Skin of body (tissue), 2 donors: ENCODE results near the gene ENO1. TPM values are rescaled to one million over a fixed set of nuclear protein-coding genes. Genes with fewer than 3 reads are reported as not detected.
A peak's percentile ranks its signal among the peaks of the same experiment; 100 is the strongest.
"Not testable (repeated sequence)": the region's sequence is repeated elsewhere in the genome, so short reads cannot be mapped to it uniquely, and the experiment has no call there.

Experiments
- DNase-seq: peaks from one replicate; lab custom pipeline; 2025; lab: John Stamatoyannopoulos, UW
- total RNA-seq: library from RNA; depleted of rRNA; stranded (reverse); fragments of >200 nt; gene quantifications from one replicate; pipeline ENCODE4 v1.2.3, GENCODE V29; 2014

Gene ENO1
- total RNA-seq = 322 TPM

DNA sequence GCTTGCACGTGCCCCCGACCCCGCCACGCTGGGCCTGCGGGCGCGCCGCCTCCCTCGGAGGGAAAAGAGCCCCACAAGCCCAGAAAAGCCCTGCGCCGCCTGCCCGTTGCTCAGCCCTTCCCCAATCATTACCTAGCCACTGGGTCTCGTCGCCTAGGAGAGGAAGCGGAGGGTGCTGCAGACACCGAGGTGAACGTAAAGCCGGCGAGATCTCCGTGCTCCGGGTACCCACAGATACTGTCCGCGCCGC lies at the start of gene ENO1:
Gene ENO1, minus strand, starts transcription at position 239 of the 250 bp plus-strand sequence. CDS start 3,778 bp downstream, outside the sequence.
- no peak for DNase-seq

DNA sequence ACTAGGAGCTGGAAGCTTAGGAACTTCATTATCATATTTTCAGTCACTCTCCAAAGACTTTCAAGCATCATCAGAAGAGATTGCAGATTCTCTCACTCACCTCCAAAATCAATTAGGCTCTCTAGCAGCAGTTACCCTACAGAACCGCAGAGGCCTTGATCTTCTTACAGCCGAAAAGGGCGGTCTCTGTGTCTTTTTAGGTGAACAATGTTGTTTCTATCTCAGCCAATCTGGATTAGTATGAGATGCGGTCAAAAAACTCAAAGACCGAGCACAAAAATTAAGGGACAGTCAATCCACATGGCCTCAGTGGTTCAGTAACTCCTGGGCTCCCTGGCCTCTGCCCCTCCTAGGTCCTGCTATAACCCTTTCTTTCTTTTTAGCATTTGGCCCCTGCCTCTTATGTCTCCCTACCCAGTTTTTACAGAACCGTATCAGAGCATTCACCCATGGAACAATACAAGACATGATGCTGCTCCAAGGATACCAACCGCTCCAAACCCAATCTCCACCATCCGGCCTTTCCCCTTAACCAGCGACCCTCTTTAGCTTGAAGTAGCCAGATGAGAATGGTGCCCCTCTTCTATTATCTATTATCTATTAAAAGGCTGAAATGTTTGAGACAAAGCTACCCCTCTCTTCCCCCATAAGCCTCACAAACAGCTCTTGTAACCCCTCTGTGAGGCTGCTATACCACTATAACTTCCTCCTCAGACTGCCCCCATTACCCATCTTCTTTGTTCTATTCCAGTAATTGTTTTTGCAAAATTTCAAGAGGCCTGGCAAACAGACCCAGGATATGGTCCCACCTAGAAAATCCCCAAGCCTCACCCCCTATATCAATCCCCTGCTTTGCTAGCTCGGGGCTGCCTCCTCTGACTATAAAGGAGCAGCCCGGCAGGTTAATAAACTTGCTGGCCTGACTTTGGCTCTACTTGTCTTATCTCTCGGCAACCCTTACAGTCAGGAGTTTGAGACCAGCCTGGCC lies 48.5 kb upstream of the ENO1 start:
- DNase-seq = no peak

DNA sequence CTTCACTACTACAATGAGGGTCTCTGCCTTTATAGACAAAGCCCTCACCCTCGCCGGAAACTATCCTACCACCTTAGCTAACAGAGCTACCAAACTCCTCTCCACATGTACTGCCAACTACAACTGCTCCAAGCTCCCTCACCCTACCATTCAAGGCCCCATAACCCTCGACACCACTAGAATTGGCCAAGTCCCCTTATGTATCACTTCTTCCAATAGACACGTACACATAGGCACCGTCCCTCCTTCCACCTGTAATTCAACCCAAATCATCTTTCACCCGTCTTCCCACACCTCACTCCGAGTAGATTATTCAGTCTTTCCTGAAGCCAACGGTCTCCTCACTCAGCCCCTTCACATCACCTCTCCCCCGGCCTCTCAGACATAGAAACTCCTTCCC lies 47.5 kb upstream of the ENO1 start:
- no peak for DNase-seq

DNA sequence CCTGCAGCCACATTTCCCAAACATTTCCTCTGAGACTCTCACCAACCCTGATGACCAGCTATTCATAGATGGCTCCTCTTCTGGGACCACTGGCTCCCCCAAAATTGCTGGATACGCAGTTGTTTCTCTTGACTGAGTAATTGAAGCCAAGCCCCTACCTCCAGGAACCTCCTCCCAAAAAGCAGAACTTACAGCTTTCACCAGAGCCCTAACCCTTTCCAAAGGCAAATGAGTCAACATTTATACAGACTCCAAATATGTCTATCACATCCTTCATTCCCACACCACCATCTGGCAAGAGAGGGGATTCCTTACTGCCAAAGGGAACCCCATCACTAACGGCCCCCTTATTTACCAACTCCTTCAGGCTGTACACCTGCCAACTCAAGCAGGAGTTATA lies 46.9 kb upstream of the ENO1 start:
- no peak for DNase-seq

DNA sequence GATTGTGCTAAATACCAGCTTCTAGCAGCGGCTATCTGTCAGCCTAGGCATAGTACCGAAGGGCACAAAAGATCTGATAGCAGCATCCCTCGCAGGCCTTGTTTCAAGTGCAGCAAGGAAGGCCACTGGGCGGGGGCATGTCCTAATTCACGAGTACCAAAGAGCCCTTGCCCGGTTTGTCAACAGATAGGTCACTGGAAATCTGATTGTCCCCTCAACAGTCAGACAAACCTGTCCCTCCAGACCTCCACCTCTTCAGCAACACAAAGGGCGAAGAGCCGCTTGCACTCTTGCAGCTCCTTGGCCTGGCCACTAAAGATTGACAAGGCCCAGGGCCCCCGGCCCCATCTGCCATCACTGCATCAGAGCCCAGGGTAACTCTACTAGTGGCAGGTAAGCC lies 44.5 kb upstream of the ENO1 start:
- no peak for DNase-seq

DNA sequence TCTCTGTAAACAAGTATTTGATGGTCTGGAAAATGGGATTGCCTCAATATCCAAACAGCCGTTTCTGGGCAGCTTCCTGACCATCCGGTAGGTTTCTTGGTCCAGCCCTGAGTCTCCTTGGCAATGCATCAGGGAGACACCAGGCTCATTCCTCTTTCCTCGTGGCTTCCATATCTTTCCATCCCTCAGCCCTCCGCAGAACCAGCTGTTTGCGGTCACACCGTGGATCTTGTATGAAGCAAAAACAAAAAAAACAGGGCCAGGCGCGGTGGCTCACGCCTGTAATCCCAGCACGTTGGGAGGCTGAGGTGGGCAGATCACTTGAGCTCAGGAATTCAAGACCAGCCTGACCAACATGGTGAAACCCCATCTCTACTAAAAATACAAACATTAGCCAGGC lies 39.0 kb upstream of the ENO1 start:
- not testable (repeated sequence) for DNase-seq

DNA sequence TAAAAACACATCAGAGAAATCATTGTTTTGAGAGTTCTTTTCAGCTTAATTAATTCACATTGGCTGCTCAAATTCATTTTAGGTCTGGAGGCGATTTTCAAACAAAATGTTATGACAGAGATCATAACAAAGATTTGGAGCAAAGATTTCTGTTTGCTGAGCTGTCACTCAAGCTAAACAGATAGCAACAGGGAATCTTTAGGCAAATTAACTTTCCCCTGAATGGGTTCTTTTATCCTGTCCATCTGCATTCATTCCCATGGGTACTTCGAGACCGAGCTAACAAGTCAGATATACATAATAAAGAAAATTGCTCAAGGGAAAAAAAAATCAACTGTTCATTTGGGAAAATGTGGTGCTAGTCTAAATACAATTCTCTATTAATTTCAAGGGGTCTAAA lies 37.0 kb upstream of the ENO1 start:
- no peak for DNase-seq

DNA sequence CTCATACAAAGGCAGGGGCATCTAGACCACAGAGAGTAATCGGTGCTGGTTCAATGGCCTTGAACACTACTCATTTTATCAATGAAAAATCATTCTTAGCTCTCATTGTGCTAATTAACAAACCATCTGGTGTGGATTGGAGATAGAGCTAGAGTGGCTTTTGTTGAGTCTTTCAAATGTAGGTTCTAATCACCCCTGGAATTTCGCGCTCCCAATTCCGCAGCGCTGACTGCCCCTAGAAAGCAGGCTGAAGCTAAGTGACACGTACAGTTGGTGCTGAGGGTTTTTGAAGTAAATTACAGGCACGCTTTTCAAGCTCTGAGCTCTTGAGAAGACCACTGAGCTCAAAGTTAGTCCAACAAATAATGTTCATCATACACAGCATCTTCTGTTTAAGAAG lies 36.0 kb upstream of the ENO1 start:
- no peak for DNase-seq

DNA sequence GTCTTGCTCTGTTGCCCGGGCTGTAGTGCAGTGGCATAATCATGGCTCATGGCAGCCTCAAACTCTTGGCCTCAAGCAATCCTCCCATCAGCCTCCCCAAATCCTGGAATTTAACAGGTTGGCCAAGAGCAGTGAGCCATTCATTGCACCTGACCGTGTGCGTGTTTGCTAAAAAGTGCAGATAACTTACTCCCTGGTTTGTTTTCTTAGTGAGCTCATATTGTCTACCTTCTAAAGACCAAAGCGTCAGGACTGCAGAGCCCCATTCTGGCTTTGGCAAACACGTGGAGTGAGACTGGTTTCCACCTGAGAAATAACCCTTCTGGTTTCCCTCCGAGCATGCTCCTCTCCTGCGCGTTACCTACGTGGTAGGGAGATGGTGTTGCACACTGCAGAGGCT lies 35.0 kb upstream of the ENO1 start:
- no peak for DNase-seq

DNA sequence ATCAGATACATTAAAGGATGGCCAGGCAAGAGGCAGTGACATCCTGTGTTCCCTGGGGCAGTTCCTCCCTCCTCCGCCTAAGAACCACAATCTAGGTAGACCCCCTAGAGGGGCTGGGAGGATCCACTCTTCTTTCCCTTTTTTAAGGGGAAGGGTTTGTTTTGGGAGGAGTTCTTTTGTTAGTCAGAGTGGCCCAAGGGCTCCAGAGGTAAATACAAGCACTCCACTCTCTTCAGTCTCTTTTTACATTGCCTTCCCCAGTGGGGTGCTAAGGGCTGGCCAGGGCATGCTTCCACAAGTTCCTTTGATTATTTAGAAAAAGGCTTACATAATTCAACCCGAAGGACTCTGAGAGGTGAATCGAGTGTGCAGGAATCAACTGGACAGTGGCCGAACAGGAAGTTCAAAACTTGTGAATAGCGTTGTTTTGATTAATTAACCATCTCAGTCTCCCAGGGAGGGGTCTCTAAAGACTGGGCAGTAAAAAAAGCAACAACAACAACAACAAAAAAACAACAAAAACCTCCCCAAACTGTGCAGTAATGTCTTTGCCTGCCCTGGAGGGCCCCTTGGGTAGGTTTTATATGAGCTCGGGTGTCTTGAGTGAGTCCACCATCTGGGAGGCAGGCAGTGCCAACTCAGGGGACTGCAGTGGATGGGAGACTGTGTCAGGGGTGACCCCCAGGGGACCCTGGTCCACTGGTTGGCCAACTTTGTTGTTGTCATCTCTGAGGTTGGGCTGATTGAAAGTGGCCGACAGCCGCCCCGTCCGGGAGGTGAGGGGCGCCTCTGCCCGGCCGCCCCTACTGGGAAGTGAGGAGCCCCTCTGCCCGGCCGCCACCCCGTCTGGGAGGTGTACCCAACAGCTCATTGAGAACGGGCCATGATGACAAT lies 33.2 kb upstream of the ENO1 start:
- no peak for DNase-seq

DNA sequence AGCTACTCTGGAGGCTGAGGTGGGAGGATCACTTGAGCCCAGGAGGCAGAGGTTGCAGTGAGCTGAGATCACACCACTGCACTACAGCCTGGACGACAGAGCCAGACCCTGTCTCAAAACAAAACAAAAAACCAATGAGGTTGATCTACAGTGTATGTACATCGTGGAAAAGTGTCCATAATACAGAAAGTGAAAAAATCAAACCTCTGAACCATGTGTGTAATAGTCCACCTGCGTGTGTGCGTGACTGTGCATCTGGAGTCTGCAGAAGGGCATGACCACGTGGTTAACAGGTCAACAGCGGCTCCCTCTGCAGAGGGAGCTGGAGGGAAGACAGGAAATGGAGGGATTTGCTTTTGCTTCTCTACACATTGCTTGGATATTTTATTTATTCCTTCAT lies 32.4 kb upstream of the ENO1 start:
- DNase-seq = no peak

DNA sequence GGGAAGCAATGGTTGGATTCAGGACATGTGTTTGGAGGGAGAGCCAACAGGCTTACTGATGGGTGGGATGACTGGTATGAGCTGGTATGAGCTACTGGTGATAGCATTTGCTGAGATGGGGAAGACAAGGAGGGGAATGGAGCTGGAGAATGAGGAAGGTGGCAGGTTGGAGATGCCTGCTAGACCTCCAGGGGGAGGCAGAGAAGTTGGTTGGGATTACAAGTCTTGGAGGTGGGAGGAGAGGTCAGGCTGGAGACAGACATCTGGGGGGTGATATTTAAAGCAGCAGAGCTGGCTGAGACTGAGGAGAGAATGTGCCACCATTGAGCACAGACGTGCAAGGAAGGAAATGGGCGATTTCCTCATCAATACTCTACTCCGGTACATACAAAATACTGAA lies 31.8 kb upstream of the ENO1 start:
- no peak for DNase-seq

DNA sequence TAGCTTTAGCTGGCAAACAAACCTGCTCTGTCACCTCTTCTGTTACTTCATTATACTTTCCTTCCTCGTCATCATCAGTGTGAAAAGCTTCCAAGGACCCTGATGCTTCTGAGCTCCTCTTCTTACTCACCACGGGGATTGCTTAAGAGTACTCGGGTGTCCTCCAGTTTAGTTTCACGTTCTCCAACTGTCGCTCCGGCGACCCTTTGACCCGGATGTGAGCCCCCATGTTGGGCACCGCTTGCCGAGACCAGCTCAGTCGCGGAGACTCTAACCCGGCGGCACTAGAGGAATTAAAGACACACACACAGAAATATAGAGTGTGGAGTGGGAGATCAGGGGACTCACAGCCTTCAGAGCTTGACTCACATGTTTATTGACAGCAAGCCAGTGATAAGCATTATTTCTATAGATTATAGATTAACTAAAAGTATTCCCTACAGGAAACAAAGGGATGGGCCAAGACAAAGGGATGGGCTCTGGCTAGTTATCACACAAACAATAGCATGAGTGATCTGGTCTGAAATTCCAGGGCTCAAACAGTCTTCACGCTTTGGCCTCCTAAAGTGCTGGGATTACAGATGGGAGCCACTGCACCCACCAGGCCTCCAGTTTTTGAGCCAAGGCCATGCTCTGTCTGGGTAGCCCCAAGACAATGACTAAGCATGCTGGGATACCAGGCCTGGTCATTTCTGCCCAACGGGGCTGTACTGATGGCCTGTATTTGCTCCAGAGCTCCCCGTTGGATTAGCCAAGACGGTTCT lies 30.1 kb upstream of the ENO1 start:
- no peak for DNase-seq

DNA sequence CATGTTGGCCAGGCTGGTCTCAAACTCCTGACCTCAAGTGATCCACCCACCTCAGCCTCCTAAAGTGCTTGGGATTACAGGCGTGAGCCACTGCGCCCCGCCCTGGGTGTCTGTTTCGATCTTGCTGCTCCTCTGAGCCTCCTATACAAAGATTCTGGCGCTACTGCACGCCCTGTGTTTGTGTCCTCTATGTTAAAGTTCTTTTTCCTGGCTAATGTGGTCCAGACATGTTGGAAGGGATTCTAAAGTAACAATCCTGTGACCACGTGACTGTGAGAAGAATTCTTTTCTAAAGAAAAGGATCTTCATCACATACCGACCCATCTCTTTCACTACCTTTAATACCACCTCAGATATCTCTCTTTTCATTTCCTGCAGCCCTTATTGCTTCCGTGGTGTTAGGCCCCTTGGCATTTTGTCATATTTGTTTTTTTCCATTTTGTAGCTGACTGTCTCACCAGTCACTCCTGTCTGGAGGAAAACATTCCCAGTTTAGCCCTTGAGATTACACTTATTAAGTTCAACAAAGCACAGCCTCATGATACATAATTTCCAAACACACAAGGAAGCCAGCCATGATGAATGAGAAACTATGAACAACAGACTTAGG lies 27.2 kb upstream of the ENO1 start:
- peak; percentile 32 for DNase-seq

DNA sequence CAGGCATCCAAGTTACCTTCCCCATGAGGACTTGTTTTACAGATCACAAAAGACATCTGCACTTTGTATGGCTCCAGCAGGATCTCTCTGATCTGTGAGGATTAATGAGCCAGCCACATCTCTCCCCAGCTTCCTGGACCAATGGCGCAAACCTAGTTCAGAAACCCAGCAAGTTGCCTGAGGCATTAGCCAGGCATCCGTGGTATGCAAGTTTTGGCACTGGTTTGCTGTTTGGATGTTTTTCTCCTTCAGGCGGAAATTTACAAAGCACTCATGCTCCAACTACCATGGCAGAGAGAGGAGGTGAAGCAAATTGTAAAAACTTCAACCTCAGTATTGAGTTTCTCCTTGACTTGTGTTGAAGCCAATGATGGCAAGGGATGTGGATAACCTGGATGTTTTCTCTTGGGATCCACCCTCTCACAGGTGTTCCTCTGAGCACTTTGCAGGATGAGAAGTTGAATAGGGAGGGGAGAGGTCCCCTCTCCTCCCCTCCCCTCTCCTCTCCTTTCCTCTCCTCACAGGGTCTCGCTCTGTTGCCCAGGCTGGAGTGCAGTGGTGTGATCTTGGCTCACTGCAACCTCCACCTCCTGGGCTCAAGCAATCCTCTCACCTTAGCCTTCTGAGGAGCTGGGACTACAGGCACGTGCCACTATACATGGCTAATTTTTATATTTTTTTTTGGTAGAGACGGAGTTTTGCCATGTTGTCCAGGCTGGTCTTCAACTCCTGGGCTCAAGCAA lies 25.6 kb upstream of the ENO1 start:
- no peak for DNase-seq

DNA sequence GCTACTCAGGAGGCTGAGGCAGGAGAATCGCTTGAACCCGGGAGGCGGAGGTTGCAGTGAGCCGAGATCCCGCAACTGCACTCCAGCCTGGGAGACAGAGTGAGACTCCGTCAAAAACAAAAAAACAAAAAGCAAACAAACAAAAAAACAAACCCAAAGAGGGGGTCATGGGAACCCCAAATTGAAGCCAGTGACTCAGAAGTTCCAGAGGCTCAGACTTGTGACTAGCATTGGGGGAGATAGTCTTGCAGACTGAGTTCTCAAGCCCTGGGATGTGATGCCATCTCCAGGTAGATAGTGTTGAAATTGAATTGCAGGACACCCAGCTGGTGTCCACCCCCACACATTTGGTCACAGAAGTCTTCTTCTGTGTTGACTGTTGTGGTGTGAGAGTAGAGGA lies 24.9 kb upstream of the ENO1 start:
- no peak for DNase-seq

DNA sequence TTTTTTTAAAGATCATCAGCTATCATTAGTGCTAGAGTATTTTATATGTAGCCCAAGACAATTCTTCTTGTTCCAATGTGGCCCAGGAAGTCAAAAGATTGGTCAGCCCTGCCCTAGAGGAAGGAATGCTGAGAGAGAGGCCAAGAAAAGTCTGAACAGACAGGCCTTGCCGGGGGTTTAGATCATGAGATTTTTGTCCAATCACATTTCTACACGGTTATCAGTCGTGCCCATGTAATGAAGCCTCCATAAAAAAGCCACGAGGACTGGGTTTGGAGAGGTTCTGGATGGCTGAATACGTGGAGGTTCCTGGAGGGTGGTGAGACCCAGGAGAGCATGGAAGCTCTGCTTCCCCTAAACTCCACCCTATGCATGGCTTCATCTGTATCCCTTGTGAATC lies 24.3 kb upstream of the ENO1 start:
- no peak for DNase-seq

DNA sequence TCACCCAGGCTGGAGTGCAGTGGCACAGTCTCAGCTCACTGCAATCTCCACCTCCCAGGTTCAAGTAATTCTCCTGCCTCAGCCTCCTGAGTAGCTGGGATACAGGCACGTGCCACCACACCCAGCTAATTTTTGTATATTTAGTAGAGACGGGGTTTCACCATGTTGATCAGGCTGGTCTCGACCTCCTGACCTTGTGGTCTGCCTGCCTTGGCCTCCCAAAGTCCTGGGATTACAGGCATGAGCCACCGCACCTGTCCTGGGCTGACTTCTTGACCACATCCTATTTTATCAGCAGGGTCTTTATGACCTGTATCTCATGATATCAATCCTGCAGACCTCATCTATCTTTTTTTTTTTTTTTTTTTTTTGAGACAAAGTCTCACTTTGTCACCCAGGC lies 22.2 kb upstream of the ENO1 start:
- DNase-seq = not testable (repeated sequence)

DNA sequence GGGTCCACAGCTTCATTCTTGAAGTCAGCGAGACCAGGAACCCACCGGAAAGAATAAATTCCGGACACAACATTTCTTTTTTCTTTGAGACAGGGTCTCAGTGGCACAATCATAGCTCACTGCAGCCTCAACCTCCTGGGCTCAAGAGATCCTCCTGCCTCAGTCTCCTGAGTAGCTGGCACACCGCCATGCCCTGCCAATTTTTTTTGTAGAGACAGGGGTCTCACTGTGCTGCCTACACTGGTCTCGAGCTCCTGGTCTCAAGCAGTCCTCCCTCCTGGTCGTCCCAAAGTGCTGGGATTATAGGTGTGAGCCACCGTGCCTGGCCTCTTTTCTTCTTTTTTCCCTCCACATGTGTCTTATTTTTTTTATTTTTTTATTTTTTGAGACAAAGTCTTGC lies 20.6 kb upstream of the ENO1 start:
- no peak for DNase-seq

DNA sequence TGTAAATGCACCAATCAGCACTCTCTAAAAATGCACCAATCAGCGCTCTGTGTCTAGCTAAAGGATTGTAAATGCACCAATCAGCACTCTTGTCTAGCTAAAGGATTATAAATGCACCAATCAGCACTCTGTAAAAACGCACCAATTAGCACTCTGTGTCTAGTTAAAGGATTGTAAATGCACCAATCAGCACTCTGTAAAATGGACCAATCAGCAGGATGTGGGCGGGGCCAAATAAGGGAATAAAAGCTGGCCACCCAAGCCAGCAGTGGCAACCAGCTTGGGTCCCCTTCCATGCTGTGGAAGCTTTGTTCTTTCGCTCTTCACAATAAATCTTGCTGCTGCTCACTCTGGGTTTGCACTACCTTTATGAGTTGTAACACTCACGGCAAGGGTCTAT lies 19.9 kb upstream of the ENO1 start:
- DNase-seq = not testable (repeated sequence)

DNA sequence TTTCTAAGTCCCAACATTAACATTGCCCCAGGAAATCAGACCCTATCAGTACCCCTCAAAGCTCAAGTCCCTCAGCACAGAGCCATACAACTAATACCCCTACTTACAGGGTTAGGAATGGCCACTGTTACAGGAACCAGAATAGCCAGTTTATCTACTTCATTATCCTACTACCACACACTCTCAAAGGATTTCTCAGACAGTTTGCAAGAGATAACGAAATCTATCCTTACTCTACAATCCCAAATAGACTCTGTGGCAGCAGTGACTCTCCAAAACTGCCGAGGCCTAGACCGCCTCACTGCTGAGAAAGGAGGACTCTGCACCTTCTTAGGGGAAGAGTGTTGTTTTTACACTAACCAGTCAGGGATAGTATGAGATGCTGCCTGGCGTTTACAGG lies 19.0 kb upstream of the ENO1 start:
- not testable (repeated sequence) for DNase-seq
